ENCODE data around the gene MRC2. TPM values are rescaled to one million over a fixed set of nuclear protein-coding genes. Genes with fewer than 3 reads are reported as not detected.

MRC2 gene
- total and polyA plus RNA-seq, 9 donors, result 12.9 to 134 (median 90.2) TPM

- intact Hi-C loops (cut with DNase I), result loop anchor here (5.0 to 10.0 kb wide), 3 partner anchors 264 to 706 kb away; partner anchors contain the start of gene TANC2 (in 4 of the 4)
- Histone ChIP-seq H3K27ac (no peak overlapping the region), H3K4me3 (no peak overlapping the region), H3K27me3 (no peaks in the 10 kb centered on the region), H3K36me3 (no peaks in the 10 kb centered on the region), H3K4me1 (ENCODE audit: insufficient read depth) (peaks cover 23% of the 10 kb centered on the region), H3K9me3 (no peaks in the 10 kb centered on the region)
- TF ChIP-seq POLR2A (IDR thresholded peaks at IDR 0.05) (no peak), CTCF (IDR thresholded peaks at IDR 0.05) (no peak), EP300 (IDR thresholded peaks at IDR 0.05) (no peak)
- DNase-seq, result peak in 1 of 5 donors; percentile 24
- WGBS, 3 donors, result 69 to 74% (median 73%) methylated on average over 12 of the region's 12 CpGs
Measured at GRCh38 chr17:62700964-62701705, 73.7 kb downstream of the MRC2 start.

GRCh38 chr17:62701706-62702085 lies 74.2 kb downstream of the MRC2 start:
- intact Hi-C loops (cut with DNase I), result loop anchor here (5.0 to 10.0 kb wide), 3 partner anchors 263 to 706 kb away; partner anchors contain the start of gene TANC2 (in 4 of the 4)
- H3K4me1 ChIP-seq (ENCODE audit: insufficient read depth), result peaks cover 20% of the 10 kb centered on the region
- TF ChIP-seq CTCF (IDR thresholded peaks at IDR 0.05) (no peak), POLR2A (IDR thresholded peaks at IDR 0.05) (no peak)
- H3K27me3 ChIP-seq, result no peaks in the 10 kb centered on the region
- H3K4me3 ChIP-seq, result no peak overlapping the region
- no peaks in the 10 kb centered on the region for H3K9me3 ChIP-seq
- DNase-seq, result peak in 1 of 5 donors; percentile 28
- no peaks in the 10 kb centered on the region for H3K36me3 ChIP-seq
- 82 to 85% (median 85%) methylated on average over 8 of the region's 8 CpGs for WGBS, 3 donors
- H3K27ac ChIP-seq, result no peak overlapping the region

- Histone ChIP-seq H3K27me3 (no peaks in the 10 kb centered on the region), H3K36me3 (no peaks in the 10 kb centered on the region), H3K4me3 (no peak overlapping the region), H3K27ac (no peak overlapping the region), H3K4me1 (ENCODE audit: insufficient read depth) (peaks cover 12% of the 10 kb centered on the region), H3K9me3 (no peaks in the 10 kb centered on the region)
- intact Hi-C loops (cut with DNase I), result loop anchor here (5.0 to 10.0 kb wide), 3 partner anchors 262 to 704 kb away; partner anchors contain the start of gene TANC2 (in 4 of the 4)
- WGBS, 3 donors, result 67 to 75% (median 72%) methylated on average over 6 of the region's 6 CpGs
- TF ChIP-seq CTCF (IDR thresholded peaks at IDR 0.05), result no peak
- TF ChIP-seq POLR2A (IDR thresholded peaks at IDR 0.05), result no peak
- no peak for TF ChIP-seq EP300 (IDR thresholded peaks at IDR 0.05)
- DNase-seq, result no peak
Measured at GRCh38 chr17:62702746-62703260, 75.3 kb downstream of the MRC2 start.

GRCh38 chr17:62703261-62703775 lies 75.8 kb downstream of the MRC2 start:
- H3K36me3 ChIP-seq, result no peaks in the 10 kb centered on the region
- DNase-seq, result peak in 4 of 5 donors; percentile 36 to 64 (median 54)
- H3K4me1 ChIP-seq (ENCODE audit: insufficient read depth), result peaks cover 12% of the 10 kb centered on the region
- no peak for TF ChIP-seq EP300 (IDR thresholded peaks at IDR 0.05)
- no peak for TF ChIP-seq POLR2A (IDR thresholded peaks at IDR 0.05)
- no peak for TF ChIP-seq CTCF (IDR thresholded peaks at IDR 0.05)
- H3K27ac ChIP-seq, result no peak overlapping the region
- peak overlapping the region; percentile 46 for H3K4me3 ChIP-seq
- 26 to 32% (median 29%) methylated on average over 16 of the region's 16 CpGs for WGBS, 3 donors
- H3K9me3 ChIP-seq, result no peaks in the 10 kb centered on the region
- intact Hi-C loops (cut with DNase I), result loop anchor here (5.0 to 10.0 kb wide), 3 partner anchors 261 to 704 kb away; partner anchors contain the start of gene TANC2 (in 4 of the 4)
- no peaks in the 10 kb centered on the region for H3K27me3 ChIP-seq
